Suprapubic skin (tissue), 4 donors: Measurements from ENCODE around the gene CCDC201. TPM values are rescaled to one million over a fixed set of nuclear protein-coding genes. Genes with fewer than 3 reads are reported as not detected.
"Not testable (repeated sequence)": the region's sequence is repeated elsewhere in the genome, so short reads cannot be mapped to it uniquely, and the experiment has no call there.

Experiments used
- DNase-seq, 2 donors: peaks; one replicate each; pipeline ENCODE4 v3.0.0-alpha.2; 2019; ENCODE audit warnings: low spot score in 2 of 2
- H3K27ac ChIP-seq: fragments of 200-600 bp; sonication (generic); one replicate; pipeline ENCODE4 v1.5.1; 2019
- H3K27me3 ChIP-seq: fragments of 200-600 bp; sonication (generic); one replicate; pipeline ENCODE4 v1.5.1; 2019
- H3K36me3 ChIP-seq: fragments of 200-600 bp; sonication (generic); one replicate; pipeline ENCODE4 v1.5.1; 2019
- H3K4me1 ChIP-seq: fragments of 200-600 bp; sonication (generic); one replicate; pipeline ENCODE4 v1.5.1; 2019
- H3K4me3 ChIP-seq: fragments of 200-600 bp; sonication (generic); one replicate; pipeline ENCODE4 v1.5.1; 2019; ENCODE audit warnings: mild to moderate bottlenecking
- H3K9me3 ChIP-seq: fragments of 200-600 bp; sonication (generic); one replicate; pipeline ENCODE4 v1.5.1; 2019
- CTCF ChIP-seq, 2 donors: fragments of 200-600 bp in 1 of 2; fragments of 450-650 bp in 1 of 2; sonication (generic) in 1 of 2; IDR thresholded peaks; one replicate each; pipeline ENCODE4 v1.5.1; 2016 to 2019; ENCODE audit warnings: antibody characterized with exemption in 2 of 2, mild to moderate bottlenecking in 1 of 2, moderate library complexity in 1 of 2
- EP300 ChIP-seq: sonication (generic); formaldehyde crosslinking; IDR thresholded peaks from one replicate; pipeline ENCODE4 v1.6.1; 2017; ENCODE audit warnings: antibody characterized with exemption
- POLR2A ChIP-seq, 2 donors: fragments of 450-650 bp; IDR thresholded peaks; one replicate each; pipeline ENCODE4 v1.6.1; 2017; ENCODE audit warnings: antibody characterized with exemption in 2 of 2, mild to moderate bottlenecking in 2 of 2, moderate library complexity in 2 of 2
- POLR2AphosphoS5 ChIP-seq, 3 donors: sonication (generic); formaldehyde crosslinking; IDR thresholded peaks; one replicate each; pipeline ENCODE4 v1.6.1; 2017; ENCODE audit warnings: antibody characterized with exemption in 3 of 3
- WGBS: methylation state at CpG from one replicate; pipeline ENCODE4 v1.1.5; 2018; 5-methylcytosine and 5-hydroxymethylcytosine counted together
- total RNA-seq, 4 donors: library from RNA; depleted of rRNA; stranded (reverse); fragments of >200 nt; gene quantifications; one replicate each; pipeline ENCODE4 v1.1.0, GENCODE V29; 2016

CCDC201 gene
- total RNA-seq, 4 donors from 2014 or later = not detected

DNA sequence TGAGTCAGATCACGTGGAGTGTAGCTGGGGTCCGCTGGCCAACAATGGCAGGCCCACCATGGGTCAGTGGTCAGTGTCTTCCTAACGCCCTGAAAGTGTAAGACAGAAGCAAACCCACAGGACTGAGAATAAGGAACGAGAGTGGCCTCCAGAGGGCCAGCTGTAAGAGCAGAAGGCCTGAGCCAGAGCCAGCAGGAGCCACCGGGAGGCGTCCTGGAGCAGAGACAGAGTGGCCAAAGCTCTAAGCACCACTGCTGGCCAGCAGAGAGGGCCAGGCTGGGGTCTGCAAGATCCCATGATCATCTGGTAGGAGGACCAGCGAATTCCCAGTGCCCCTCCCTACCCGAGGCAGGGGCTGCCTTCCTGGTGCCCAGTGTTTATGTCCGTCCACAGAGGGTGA, 9.2 kb downstream of the CCDC201 start:
- WGBS = 85% methylated on average over 8 of the region's 9 CpGs
- no peak overlapping the region for H3K27ac ChIP-seq
- no peaks in the 10 kb centered on the region for H3K9me3 ChIP-seq
- no peak for DNase-seq
- no peaks in the 10 kb centered on the region for H3K36me3 ChIP-seq
- peaks cover 21% of the 10 kb centered on the region for H3K27me3 ChIP-seq
- H3K4me1 ChIP-seq = no peaks in the 10 kb centered on the region
- no peak overlapping the region for H3K4me3 ChIP-seq
- TF ChIP-seq POLR2A (IDR thresholded peaks at IDR 0.05) (no peak), POLR2AphosphoS5 (IDR thresholded peaks at IDR 0.05) (no peak), CTCF (IDR thresholded peaks at IDR 0.05) (no peak), EP300 (no peak)

- not testable (repeated sequence) for H3K36me3 ChIP-seq, DNase-seq, H3K4me1 ChIP-seq, H3K4me3 ChIP-seq, H3K9me3 ChIP-seq, H3K27ac ChIP-seq
- WGBS = 94% methylated on average over 4 of the region's 4 CpGs
- peaks cover 13% of the 10 kb centered on the region for H3K27me3 ChIP-seq
Measured at GRCh38 chr7:45856888-45857287, 16.0 kb downstream of the CCDC201 start.

- not testable (repeated sequence) for DNase-seq, H3K4me1 ChIP-seq, H3K27ac ChIP-seq, H3K4me3 ChIP-seq, H3K9me3 ChIP-seq, H3K36me3 ChIP-seq
- H3K27me3 ChIP-seq = peaks cover 13% of the 10 kb centered on the region
- WGBS = 36% methylated on average over 3 of the region's 3 CpGs
Measured at GRCh38 chr7:45855680-45856079, 17.2 kb downstream of the CCDC201 start.

DNA sequence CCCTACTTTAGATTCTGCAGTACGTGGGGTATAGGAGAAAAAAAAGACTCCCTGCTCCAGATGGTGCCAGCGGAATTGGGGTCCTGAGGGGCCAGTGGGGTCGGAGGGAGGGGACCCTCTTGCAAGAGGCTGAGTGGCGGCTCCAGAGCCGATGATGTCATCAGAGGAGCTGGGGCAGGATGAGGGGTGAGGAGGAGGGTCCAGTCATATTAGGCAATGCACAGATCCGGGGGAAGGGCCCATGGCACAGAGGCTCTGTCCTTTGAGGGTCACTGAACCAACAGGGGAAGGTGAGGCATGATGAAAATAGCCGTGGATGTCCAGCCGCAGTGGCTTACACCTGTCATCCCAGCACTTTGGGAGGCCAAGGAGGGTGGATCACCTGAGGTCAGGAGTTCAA, 19.4 kb downstream of the CCDC201 start:
- not testable (repeated sequence) for H3K27me3 ChIP-seq, H3K4me1 ChIP-seq, H3K36me3 ChIP-seq, H3K4me3 ChIP-seq, H3K27ac ChIP-seq, H3K9me3 ChIP-seq, DNase-seq
- 82% methylated on average over 7 of the region's 8 CpGs for whole genome bisulfite sequencing

GRCh38 chr7:45852984-45853383, 19.9 kb downstream of the CCDC201 start:
- not testable (repeated sequence) for H3K4me1 ChIP-seq, H3K9me3 ChIP-seq, H3K27me3 ChIP-seq, DNase-seq, H3K27ac ChIP-seq, H3K36me3 ChIP-seq, H3K4me3 ChIP-seq
- 61% methylated on average over 10 of the region's 10 CpGs for WGBS

DNA sequence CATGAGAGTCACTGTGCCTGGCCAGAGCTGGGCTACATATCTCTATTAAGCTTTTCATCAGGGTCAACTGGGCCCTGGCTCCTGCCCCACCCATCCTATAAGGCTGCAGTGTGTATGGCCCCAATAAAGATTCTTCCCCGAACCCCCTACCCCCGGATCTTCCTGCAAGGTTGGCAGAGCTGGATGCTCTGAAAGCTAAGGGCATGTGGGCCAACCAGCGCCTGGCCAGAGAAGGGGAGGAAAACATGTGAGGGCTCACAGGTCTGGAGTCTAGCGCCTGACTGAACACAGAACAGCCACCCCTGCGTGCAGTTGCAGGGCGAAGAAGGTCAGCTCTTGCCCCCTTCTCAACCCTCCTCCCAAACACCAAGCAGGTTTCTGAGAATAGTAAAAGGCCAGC, 24.1 kb downstream of the CCDC201 start:
- 86% methylated on average over 6 of the region's 6 CpGs for WGBS
- not testable (repeated sequence) for H3K27me3 ChIP-seq, H3K9me3 ChIP-seq, H3K27ac ChIP-seq, H3K4me3 ChIP-seq, DNase-seq, H3K4me1 ChIP-seq, H3K36me3 ChIP-seq

DNA sequence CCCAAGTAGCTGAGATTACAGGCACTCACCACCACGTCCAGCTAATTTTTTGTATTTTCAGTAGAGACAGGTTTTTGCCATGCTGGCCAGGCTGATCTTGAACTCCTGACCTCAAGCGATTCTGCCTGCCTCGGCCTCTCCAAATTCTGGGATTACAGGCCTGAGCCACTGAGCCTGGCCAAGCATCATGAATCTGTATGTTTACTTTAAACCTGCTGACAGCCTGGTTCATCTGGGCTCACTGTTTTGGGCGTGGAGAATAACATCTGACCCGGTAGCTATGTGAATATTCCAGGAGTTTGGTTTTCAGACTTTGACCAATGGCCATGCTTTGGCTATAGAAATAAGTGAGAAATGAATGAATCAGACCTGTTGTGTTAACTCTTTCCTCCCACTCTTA, 26.3 kb downstream of the CCDC201 start:
- WGBS = 69% methylated on average over 5 of the region's 5 CpGs
- H3K27me3 ChIP-seq, H3K4me1 ChIP-seq, H3K9me3 ChIP-seq, H3K27ac ChIP-seq, DNase-seq, H3K4me3 ChIP-seq, H3K36me3 ChIP-seq: not testable (repeated sequence)

GRCh38 chr7:45841926-45842717, 30.8 kb downstream of the CCDC201 start:
- H3K27me3 ChIP-seq, H3K27ac ChIP-seq, H3K36me3 ChIP-seq, DNase-seq, H3K9me3 ChIP-seq, H3K4me3 ChIP-seq, H3K4me1 ChIP-seq: not testable (repeated sequence)
- 66% methylated on average over 4 of the region's 4 CpGs for WGBS

GRCh38 chr7:45838852-45839251, 34.0 kb downstream of the CCDC201 start:
- H3K36me3 ChIP-seq, H3K9me3 ChIP-seq, H3K4me1 ChIP-seq, H3K27me3 ChIP-seq, H3K4me3 ChIP-seq, H3K27ac ChIP-seq, DNase-seq: not testable (repeated sequence)
- WGBS = 78% methylated on average over 2 of the region's 2 CpGs

GRCh38 chr7:45832433-45833177, 40.3 kb downstream of the CCDC201 start:
- not testable (repeated sequence) for DNase-seq, H3K27ac ChIP-seq, H3K27me3 ChIP-seq, H3K4me1 ChIP-seq, H3K9me3 ChIP-seq, H3K4me3 ChIP-seq, H3K36me3 ChIP-seq
- WGBS = 73% methylated on average over 6 of the region's 9 CpGs

GRCh38 chr7:45829846-45830245, 43.0 kb downstream of the CCDC201 start:
- 83% methylated on average over 12 of the region's 12 CpGs for WGBS
- H3K27ac ChIP-seq, H3K4me1 ChIP-seq, H3K36me3 ChIP-seq, H3K27me3 ChIP-seq, H3K4me3 ChIP-seq, H3K9me3 ChIP-seq, DNase-seq: not testable (repeated sequence)

GRCh38 chr7:45827731-45828130, 45.2 kb downstream of the CCDC201 start:
- H3K9me3 ChIP-seq, H3K4me3 ChIP-seq, H3K36me3 ChIP-seq, H3K27me3 ChIP-seq, H3K4me1 ChIP-seq, DNase-seq, H3K27ac ChIP-seq: not testable (repeated sequence)
- 94% methylated on average over 13 of the region's 13 CpGs for WGBS

DNA sequence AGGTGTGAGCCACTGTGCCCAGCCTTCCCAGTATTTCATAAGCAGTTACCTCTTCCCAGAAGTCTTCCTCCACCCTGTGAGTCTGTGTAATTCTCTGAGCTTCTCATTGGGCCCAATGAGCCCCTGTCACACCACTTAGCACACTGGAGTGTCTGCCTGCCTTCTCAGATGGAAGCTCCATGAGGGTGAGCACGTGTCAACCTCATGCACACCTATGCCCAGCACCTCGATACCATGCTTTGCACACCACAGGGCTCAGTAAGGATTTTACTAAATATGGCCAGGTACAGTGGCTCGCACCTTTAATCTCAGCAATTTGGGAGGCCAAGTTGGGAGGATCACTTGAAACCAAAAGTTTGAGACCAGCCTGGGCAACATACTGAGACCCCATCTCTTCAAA, 46.3 kb downstream of the CCDC201 start:
- H3K4me3 ChIP-seq, DNase-seq, H3K9me3 ChIP-seq, H3K27me3 ChIP-seq, H3K4me1 ChIP-seq, H3K27ac ChIP-seq, H3K36me3 ChIP-seq: not testable (repeated sequence)
- 92% methylated on average over 3 of the region's 3 CpGs for WGBS
